GM23248 (cell line): ENCODE data around the gene PIBF1.

Experiments used
- EZH2 ChIP-seq: fragments of 200-600 bp; sonication (generic); IDR thresholded peaks from 2 replicates; pipeline ENCODE4 v1.6.1; 2018; ENCODE audit warnings: antibody characterized with exemption, mild to moderate bottlenecking; ENCODE audit not compliant: insufficient read depth, poor library complexity, severe bottlenecking
- EZH2phosphoT487 ChIP-seq: fragments of 200-600 bp; sonication (generic); IDR thresholded peaks from 2 replicates; pipeline ENCODE4 v1.6.1; 2018; ENCODE audit warnings: antibody characterized with exemption, moderate library complexity, mild to moderate bottlenecking, low read depth; ENCODE audit not compliant: insufficient read depth

DNA sequence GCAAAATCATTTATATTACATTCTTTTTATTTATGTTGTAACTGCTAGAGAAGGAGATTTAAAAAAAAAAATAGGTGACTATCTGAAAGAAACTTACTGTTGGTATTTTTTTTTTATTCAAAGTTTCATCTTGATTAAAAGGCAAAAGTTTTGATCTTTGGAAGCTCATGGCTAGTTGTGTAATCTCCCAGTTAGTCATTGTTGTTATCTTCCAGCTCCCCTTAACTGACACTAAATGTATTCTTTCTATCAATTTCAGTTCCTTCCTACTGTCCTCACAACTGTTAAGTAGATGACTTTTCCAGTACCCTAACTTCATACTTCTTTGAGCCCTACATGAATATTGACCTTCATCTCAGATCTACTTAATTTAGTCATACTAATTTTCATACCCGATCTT is 71.1 kb downstream of the PIBF1 start:
- TF ChIP-seq EZH2 = no peak
- no peak for TF ChIP-seq EZH2phosphoT487
